ENCODE results near the gene ARSG. TPM values are rescaled to one million over a fixed set of nuclear protein-coding genes. Genes with fewer than 3 reads are reported as not detected.
A peak's percentile ranks its signal among the peaks of the same experiment; 100 is the strongest.

ARSG gene
- total and polyA plus RNA-seq, 2 of the 13 experiments (the other 11 are each of a cell fraction or from before 2014, with no cell fraction given), result 3.7 to 15.2 TPM

- TF ChIP-seq, protein P1, sequence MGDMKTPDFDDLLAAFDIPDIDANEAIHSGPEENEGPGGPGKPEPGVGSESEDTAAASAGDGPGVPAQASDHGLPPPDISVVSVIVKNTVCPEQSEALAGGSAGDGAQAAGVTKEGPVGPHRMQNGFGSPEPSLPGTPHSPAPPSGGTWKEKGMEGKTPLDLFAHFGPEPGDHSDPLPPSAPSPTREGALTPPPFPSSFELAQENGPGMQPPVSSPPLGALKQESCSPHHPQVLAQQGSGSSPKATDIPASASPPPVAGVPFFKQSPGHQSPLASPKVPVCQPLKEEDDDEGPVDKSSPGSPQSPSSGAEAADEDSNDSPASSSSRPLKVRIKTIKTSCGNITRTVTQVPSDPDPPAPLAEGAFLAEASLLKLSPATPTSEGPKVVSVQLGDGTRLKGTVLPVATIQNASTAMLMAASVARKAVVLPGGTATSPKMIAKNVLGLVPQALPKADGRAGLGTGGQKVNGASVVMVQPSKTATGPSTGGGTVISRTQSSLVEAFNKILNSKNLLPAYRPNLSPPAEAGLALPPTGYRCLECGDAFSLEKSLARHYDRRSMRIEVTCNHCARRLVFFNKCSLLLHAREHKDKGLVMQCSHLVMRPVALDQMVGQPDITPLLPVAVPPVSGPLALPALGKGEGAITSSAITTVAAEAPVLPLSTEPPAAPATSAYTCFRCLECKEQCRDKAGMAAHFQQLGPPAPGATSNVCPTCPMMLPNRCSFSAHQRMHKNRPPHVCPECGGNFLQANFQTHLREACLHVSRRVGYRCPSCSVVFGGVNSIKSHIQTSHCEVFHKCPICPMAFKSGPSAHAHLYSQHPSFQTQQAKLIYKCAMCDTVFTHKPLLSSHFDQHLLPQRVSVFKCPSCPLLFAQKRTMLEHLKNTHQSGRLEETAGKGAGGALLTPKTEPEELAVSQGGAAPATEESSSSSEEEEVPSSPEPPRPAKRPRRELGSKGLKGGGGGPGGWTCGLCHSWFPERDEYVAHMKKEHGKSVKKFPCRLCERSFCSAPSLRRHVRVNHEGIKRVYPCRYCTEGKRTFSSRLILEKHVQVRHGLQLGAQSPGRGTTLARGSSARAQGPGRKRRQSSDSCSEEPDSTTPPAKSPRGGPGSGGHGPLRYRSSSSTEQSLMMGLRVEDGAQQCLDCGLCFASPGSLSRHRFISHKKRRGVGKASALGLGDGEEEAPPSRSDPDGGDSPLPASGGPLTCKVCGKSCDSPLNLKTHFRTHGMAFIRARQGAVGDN (CRISPR knock-in tag; IDR thresholded peaks at IDR 0.05), result peak; percentile 83
- TF ChIP-seq, protein P2, sequence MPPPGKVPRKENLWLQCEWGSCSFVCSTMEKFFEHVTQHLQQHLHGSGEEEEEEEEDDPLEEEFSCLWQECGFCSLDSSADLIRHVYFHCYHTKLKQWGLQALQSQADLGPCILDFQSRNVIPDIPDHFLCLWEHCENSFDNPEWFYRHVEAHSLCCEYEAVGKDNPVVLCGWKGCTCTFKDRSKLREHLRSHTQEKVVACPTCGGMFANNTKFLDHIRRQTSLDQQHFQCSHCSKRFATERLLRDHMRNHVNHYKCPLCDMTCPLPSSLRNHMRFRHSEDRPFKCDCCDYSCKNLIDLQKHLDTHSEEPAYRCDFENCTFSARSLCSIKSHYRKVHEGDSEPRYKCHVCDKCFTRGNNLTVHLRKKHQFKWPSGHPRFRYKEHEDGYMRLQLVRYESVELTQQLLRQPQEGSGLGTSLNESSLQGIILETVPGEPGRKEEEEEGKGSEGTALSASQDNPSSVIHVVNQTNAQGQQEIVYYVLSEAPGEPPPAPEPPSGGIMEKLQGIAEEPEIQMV (CRISPR knock-in tag; IDR thresholded peaks at IDR 0.05; ENCODE audit: low read depth), result peak; percentile 79
- TF ChIP-seq NPAS2 (CRISPR knock-in tag; IDR thresholded peaks at IDR 0.05; ENCODE audit: borderline replicate concordance), result no peak
- no peak for TF ChIP-seq ZNF143 (CRISPR knock-in tag; IDR thresholded peaks at IDR 0.05)
- TF ChIP-seq ZNF652 (CRISPR knock-in tag; IDR thresholded peaks at IDR 0.05; ENCODE audit: borderline replicate concordance, low read depth), result peak; percentile 56
- peak; percentile 47; the same call in 1 of the 2 replicates for TF ChIP-seq POLR2G (IDR thresholded peaks at IDR 0.05; ENCODE audit: low read depth, low read length)
- peak; percentile 76; the same call in 1 of the 2 replicates for TF ChIP-seq ZNF383 (CRISPR knock-in tag; IDR thresholded peaks at IDR 0.05; ENCODE audit: borderline replicate concordance)
- no peak for TF ChIP-seq CC2D1A (CRISPR knock-in tag; IDR thresholded peaks at IDR 0.05)
- TF ChIP-seq ZSCAN22 (CRISPR knock-in tag; IDR thresholded peaks at IDR 0.05), result no peak; the same call in 1 of the 2 replicates
- TF ChIP-seq ZNF350 (CRISPR knock-in tag; IDR thresholded peaks at IDR 0.05; ENCODE audit: borderline replicate concordance, low read depth), result peak; percentile 96
- TF ChIP-seq FOXP4 (CRISPR knock-in tag; IDR thresholded peaks at IDR 0.05), result peak; percentile 97
- no peak for TF ChIP-seq SYNCRIP (IDR thresholded peaks at IDR 0.05; ENCODE audit: insufficient read depth, low read depth, low read length)
- TF ChIP-seq ETV6 (CRISPR knock-in tag; conservative IDR thresholded peaks at IDR 0.05), result peak; percentile 80; the same call in 1 of the 2 replicates
- 0 out of 2 replicates have a peak, but pooled peaks have one; percentile 39 for TF ChIP-seq ZNF782 (CRISPR knock-in tag; IDR thresholded peaks at IDR 0.05; ENCODE audit: borderline replicate concordance)
- TF ChIP-seq RBAK (CRISPR knock-in tag; IDR thresholded peaks at IDR 0.05), result no peak
- no peak; the same call in 1 of the 2 replicates for TF ChIP-seq ZNF121 (CRISPR knock-in tag; IDR thresholded peaks at IDR 0.05)
- TF ChIP-seq HMGA1 (CRISPR knock-in tag; conservative IDR thresholded peaks at IDR 0.05), result no peak
These were observed 92.4 kb downstream of the ARSG start (continued) for GRCh38 chr17:68383443-68384321.
